Stimulated activated naive CD8-positive, alpha-beta T cell treated with anti-CD3 and anti-CD28 coated beads, Interleukin-15, Interleukin-2, amounts not matched to agents 100 U/mL and 50 U/mL, for 24 hours (primary cell): Measurements from ENCODE around the gene ZNF235.
"Not testable (repeated sequence)": the region's sequence is repeated elsewhere in the genome, so short reads cannot be mapped to it uniquely, and the experiment has no call there.

Source experiments
- ATAC-seq: fragments of 150-1000 bp; cut with Tn5 transposase; one replicate; pipeline ENCODE4 v1.10.0; 2021
- DNase-seq: peaks from one replicate; pipeline ENCODE4 v3.0.0; 2021

The ZNF235 gene

GRCh38 chr19:44304659-44305193, at the start of gene ZNF235:
TSS of gene ZNF235 (minus strand) at chr19:44305025. CDS start at chr19:44303404, 1,621 bp downstream.
- ATAC-seq (peak; percentile 95), DNase-seq (peak; percentile 75)

- DNase-seq (no peak), ATAC-seq (no peak)
Observed at GRCh38 chr19:44346556-44346955, 41.7 kb upstream of the ZNF235 start.

- ATAC-seq: no peak
Observed at GRCh38 chr19:44345959-44346358, 41.1 kb upstream of the ZNF235 start.

GRCh38 chr19:44344255-44344654, 39.4 kb upstream of the ZNF235 start:
- no peak for DNase-seq
- no peak for ATAC-seq

More at GRCh38 chr19:44345959-44346358, 41.1 kb upstream of the ZNF235 start:
- DNase-seq: no peak

- DNase-seq: no peak
- ATAC-seq: no peak
Observed at GRCh38 chr19:44341794-44342193, 37.0 kb upstream of the ZNF235 start.

GRCh38 chr19:44334639-44335038, 29.8 kb upstream of the ZNF235 start:
- DNase-seq, ATAC-seq: not testable (repeated sequence)

GRCh38 chr19:44332145-44332544, 27.3 kb upstream of the ZNF235 start:
- DNase-seq: no peak
- no peak for ATAC-seq

- DNase-seq (no peak), ATAC-seq (no peak)
Observed at GRCh38 chr19:44315883-44316282, 11.1 kb upstream of the ZNF235 start.

GRCh38 chr19:44313231-44313630, 8.4 kb upstream of the ZNF235 start:
- ATAC-seq: no peak
- no peak for DNase-seq

GRCh38 chr19:44308011-44308410, 3.2 kb upstream of the ZNF235 start:
- ATAC-seq: no peak
- no peak for DNase-seq

GRCh38 chr19:44306283-44306682, 1.5 kb upstream of the ZNF235 start:
- DNase-seq: no peak

GRCh38 chr19:44305457-44305856, 632 bp upstream of the ZNF235 start:
- DNase-seq (no peak), ATAC-seq (no peak)

More at GRCh38 chr19:44306283-44306682, 1.5 kb upstream of the ZNF235 start:
- no peak for ATAC-seq

GRCh38 chr19:44303976-44304568, 753 bp downstream of the ZNF235 start:
- DNase-seq (no peak), ATAC-seq (no peak)

GRCh38 chr19:44303320-44303719, 1.5 kb downstream of the ZNF235 start:
- ATAC-seq (no peak), DNase-seq (no peak)

GRCh38 chr19:44284968-44285367, 19.9 kb downstream of the ZNF235 start:
- no peak for ATAC-seq
- no peak for DNase-seq

- no peak for ATAC-seq
Observed at GRCh38 chr19:44282846-44283245, 22.0 kb downstream of the ZNF235 start.

GRCh38 chr19:44280916-44281315, 23.9 kb downstream of the ZNF235 start:
- DNase-seq: no peak
- no peak for ATAC-seq

More at GRCh38 chr19:44282846-44283245, 22.0 kb downstream of the ZNF235 start:
- no peak for DNase-seq

- no peak for DNase-seq
Observed at GRCh38 chr19:44278181-44278690, 26.6 kb downstream of the ZNF235 start.

GRCh38 chr19:44277331-44277730, 27.5 kb downstream of the ZNF235 start:
- no peak for DNase-seq
- ATAC-seq: no peak

More at GRCh38 chr19:44278181-44278690, 26.6 kb downstream of the ZNF235 start:
- no peak for ATAC-seq

GRCh38 chr19:44260695-44261446, 44.0 kb downstream of the ZNF235 start:
- DNase-seq (no peak), ATAC-seq (no peak)

GRCh38 chr19:44260343-44260681, 44.5 kb downstream of the ZNF235 start:
- ATAC-seq (no peak), DNase-seq (no peak)

- DNase-seq (no peak), ATAC-seq (no peak)
Observed at GRCh38 chr19:44258835-44259413, 45.9 kb downstream of the ZNF235 start.

- ATAC-seq (no peak), DNase-seq (no peak)
Observed at GRCh38 chr19:44258136-44258535, 46.7 kb downstream of the ZNF235 start.
